ENCODE measurements around the gene TBX15.
"Not testable (repeated sequence)": the region's sequence is repeated elsewhere in the genome, so short reads cannot be mapped to it uniquely, and the experiment has no call there.

Gene TBX15

GRCh38 chr1:118923319-118923718 lies 64.8 kb downstream of the TBX15 start:
- TF ChIP-seq, protein P1, sequence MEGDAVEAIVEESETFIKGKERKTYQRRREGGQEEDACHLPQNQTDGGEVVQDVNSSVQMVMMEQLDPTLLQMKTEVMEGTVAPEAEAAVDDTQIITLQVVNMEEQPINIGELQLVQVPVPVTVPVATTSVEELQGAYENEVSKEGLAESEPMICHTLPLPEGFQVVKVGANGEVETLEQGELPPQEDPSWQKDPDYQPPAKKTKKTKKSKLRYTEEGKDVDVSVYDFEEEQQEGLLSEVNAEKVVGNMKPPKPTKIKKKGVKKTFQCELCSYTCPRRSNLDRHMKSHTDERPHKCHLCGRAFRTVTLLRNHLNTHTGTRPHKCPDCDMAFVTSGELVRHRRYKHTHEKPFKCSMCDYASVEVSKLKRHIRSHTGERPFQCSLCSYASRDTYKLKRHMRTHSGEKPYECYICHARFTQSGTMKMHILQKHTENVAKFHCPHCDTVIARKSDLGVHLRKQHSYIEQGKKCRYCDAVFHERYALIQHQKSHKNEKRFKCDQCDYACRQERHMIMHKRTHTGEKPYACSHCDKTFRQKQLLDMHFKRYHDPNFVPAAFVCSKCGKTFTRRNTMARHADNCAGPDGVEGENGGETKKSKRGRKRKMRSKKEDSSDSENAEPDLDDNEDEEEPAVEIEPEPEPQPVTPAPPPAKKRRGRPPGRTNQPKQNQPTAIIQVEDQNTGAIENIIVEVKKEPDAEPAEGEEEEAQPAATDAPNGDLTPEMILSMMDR (IDR thresholded peaks at IDR 0.05; ENCODE audit: low read depth, low read length) = no peak
- H3K4me3 ChIP-seq (ENCODE audit: low read depth, low read length) = no peak overlapping the region

DNA sequence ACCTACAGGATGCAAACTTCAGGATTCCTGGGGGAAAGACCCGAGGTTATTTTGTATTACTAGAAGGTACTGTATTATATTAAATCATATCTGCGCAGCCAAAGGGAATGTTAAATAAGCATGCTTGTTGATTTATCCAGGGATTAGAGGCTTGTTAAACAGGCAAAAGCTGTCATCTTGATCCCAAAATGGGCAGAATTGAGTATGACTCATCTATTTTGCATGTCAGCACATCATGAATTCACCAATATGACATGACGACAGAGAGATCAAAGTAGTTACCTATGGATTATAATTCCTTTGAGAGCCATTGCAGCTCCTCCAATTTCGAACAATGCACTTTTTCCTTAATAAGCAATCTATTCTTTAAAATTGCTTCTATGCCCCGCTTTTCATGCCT lies 66.1 kb downstream of the TBX15 start:
- H3K4me3 ChIP-seq (ENCODE audit: low read depth, low read length) = no peak overlapping the region
- TF ChIP-seq, protein P1 (IDR thresholded peaks at IDR 0.05; ENCODE audit: low read depth, low read length) = no peak

GRCh38 chr1:118920124-118920717 lies 67.9 kb downstream of the TBX15 start:
- H3K4me3 ChIP-seq (ENCODE audit: low read depth, low read length) = no peak overlapping the region
- TF ChIP-seq, protein P1 (IDR thresholded peaks at IDR 0.05; ENCODE audit: low read depth, low read length) = no peak

- no peak overlapping the region for H3K4me3 ChIP-seq (ENCODE audit: low read depth, low read length)
- TF ChIP-seq, protein P1 (IDR thresholded peaks at IDR 0.05; ENCODE audit: low read depth, low read length) = no peak
These were observed 69.2 kb downstream of the TBX15 start for GRCh38 chr1:118918940-118919259.

- TF ChIP-seq, protein P1 (IDR thresholded peaks at IDR 0.05; ENCODE audit: low read depth, low read length) = no peak
- no peak overlapping the region for H3K4me3 ChIP-seq (ENCODE audit: low read depth, low read length)
These were observed 69.8 kb downstream of the TBX15 start for GRCh38 chr1:118918230-118918939.

DNA sequence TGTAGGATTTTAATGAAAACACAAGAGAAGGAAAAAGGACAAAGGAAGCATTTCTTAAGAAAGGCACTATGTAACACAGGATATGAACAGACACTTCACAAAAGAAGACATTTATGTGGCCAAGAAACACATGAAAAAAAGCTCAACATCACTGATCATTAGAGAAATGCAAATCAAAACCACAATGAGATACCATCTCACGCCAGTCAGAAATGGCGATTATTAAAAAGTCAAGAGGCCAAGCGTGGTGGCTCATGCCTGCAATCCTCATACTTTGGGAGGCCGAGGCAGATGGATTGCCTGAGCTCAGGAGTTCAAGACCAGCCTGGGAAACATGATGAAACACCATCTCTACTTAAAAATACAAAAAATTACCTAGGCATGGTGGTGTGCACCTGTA lies 71.8 kb downstream of the TBX15 start:
- H3K4me3 ChIP-seq (ENCODE audit: low read depth, low read length) = not testable (repeated sequence)

- H3K4me3 ChIP-seq (ENCODE audit: low read depth, low read length) = no peak overlapping the region
- TF ChIP-seq, protein P1 (IDR thresholded peaks at IDR 0.05; ENCODE audit: low read depth, low read length) = no peak
These were observed 73.6 kb downstream of the TBX15 start for GRCh38 chr1:118914379-118915161.

Measured in WI38 (cell line).